ENCODE results near the gene VAMP2. TPM values are rescaled to one million over a fixed set of nuclear protein-coding genes. Genes with fewer than 3 reads are reported as not detected.

VAMP2 gene
- total and polyA plus RNA-seq, 9 of the 15 experiments (the other 6 are each of a cell fraction or from before 2014, with no cell fraction given) = 2.3 to 31.8 (median 6.0) TPM

- TF ChIP-seq RREB1 (CRISPR knock-in tag; IDR thresholded peaks at IDR 0.05) (no peak), ZKSCAN8 (CRISPR knock-in tag; IDR thresholded peaks at IDR 0.05) (0 out of 2 replicates have a peak, but pooled peaks have one; percentile 54), ZNF778 (CRISPR knock-in tag; IDR thresholded peaks at IDR 0.05) (no peak), MGA (IDR thresholded peaks at IDR 0.05) (no peak), ZBTB12 (CRISPR knock-in tag; IDR thresholded peaks at IDR 0.05) (0 out of 2 replicates have a peak, but pooled peaks have one; percentile 37), ZBTB1 (CRISPR knock-in tag; IDR thresholded peaks at IDR 0.05; ENCODE audit: borderline replicate concordance, low read depth) (no peak), ZBED1 (IDR thresholded peaks at IDR 0.05) (no peak), GABPA (tag; conservative IDR thresholded peaks at IDR 0.05; ENCODE audit: low read depth) (peak; percentile 76)
Measured at GRCh38 chr17:8186787-8187516, 24.2 kb upstream of the VAMP2 start (continued).
